Right lobe of liver (tissue), 6 donors: ENCODE measurements around the gene NOP9. TPM values are rescaled to one million over a fixed set of nuclear protein-coding genes. Genes with fewer than 3 reads are reported as not detected.

Experiments
- ATAC-seq, 4 donors: fragments of 200-7000 bp; cut with Tn5 transposase; one replicate each; pipeline ENCODE4 v1.9.1; 2020; ENCODE audit warnings: mild to moderate bottlenecking in 4 of 4, moderate library complexity in 4 of 4
- DNase-seq, 3 donors: peaks; one replicate each; pipeline ENCODE4 v3.0.0-alpha.2; 2020
- H3K27ac ChIP-seq, 3 donors: fragments of 200-600 bp; one replicate each; pipeline ENCODE4 v1.8.0; 2022
- H3K27me3 ChIP-seq, 2 donors: fragments of 200-600 bp; one replicate each; pipeline ENCODE4 v1.8.0; 2022
- H3K36me3 ChIP-seq, 4 donors: fragments of 200-600 bp; sonication (generic) in 1 of 4; one replicate each; pipeline versions ENCODE4 v1.5.1 to v1.8.0; 2017 to 2022; ENCODE audit warnings: control low read depth in 1 of 4
- H3K4me1 ChIP-seq, 4 donors: fragments of 200-600 bp; sonication (generic) in 1 of 4; one replicate each; pipeline versions ENCODE4 v1.5.1 to v1.8.0; 2017 to 2022; ENCODE audit warnings: control low read depth in 1 of 4
- H3K4me3 ChIP-seq, 3 donors: fragments of 200-600 bp; one replicate each; pipeline ENCODE4 v1.8.0; 2022
- H3K9me3 ChIP-seq, 4 donors: fragments of 200-600 bp; sonication (generic) in 1 of 4; one replicate each; pipeline versions ENCODE4 v1.5.1 to v1.8.0; 2017 to 2022; ENCODE audit warnings: control low read depth in 1 of 4
- CTCF ChIP-seq, 4 donors: fragments of 200-600 bp in 3 of 4; fragments of 450-650 bp in 1 of 4; IDR thresholded peaks; one replicate each; pipeline versions ENCODE4 v1.5.1 to v1.8.0; 2016 to 2022; ENCODE audit warnings: antibody characterized with exemption in 4 of 4, mild to moderate bottlenecking in 2 of 4
- POLR2A ChIP-seq: fragments of 450-650 bp; IDR thresholded peaks from one replicate; pipeline ENCODE4 v1.6.1; 2017; ENCODE audit warnings: antibody characterized with exemption, mild to moderate bottlenecking
- WGBS: methylation state at CpG from one replicate; pipeline ENCODE4 v1.1.6; 2018; ENCODE audit warnings: low coverage, low lambda C conversion rate; ENCODE audit not compliant: insufficient coverage; ENCODE audit errors: missing lambda C conversion rate; 5-methylcytosine and 5-hydroxymethylcytosine counted together
- intact Hi-C, 2 donors: fragments of 100-400 bp; cut with DNase I; formaldehyde crosslinking; loops; one replicate each; pipeline versions ENCODE4 v1.11.2 to v1.14.1; 2022
- total RNA-seq, 6 experiments: library from RNA; depleted of rRNA in 2 of 6; stranded (reverse); fragments of >200 nt in 2 of 6; fragmentation: NEBNext Ultra II Directional in 3 of 6; extraction: Animal tissue kit (Norgen Biotek cat#: 25700) in 3 of 6; gene quantifications; one replicate each; pipeline versions ENCODE4 v1.1.0 to v1.2.4, GENCODE V29; 2016 to 2023
- donor health status: DM: no; HTN: yes; CAD: no.
- donor health status: DM: no; HTN: no; CAD: no.
- donor health status: DM: no; HTN: no; CAD: no.
- donor health status: DM: no; HTN: yes; CAD: no.
- donor health status: DM: no; HTN: yes; CAD: no.

The NOP9 gene
- total RNA-seq, 6 experiments from 2014 or later = 8.2 to 15.3 (median 11.4) TPM

- no peaks in the 10 kb centered on the region for H3K9me3 ChIP-seq
- 74% methylated on average over 4 of the region's 4 CpGs for WGBS
- intact Hi-C loops = no loop called here
- ATAC-seq (no peak), DNase-seq (no peak)
- H3K27me3 ChIP-seq = no peaks in the 10 kb centered on the region
- H3K36me3 ChIP-seq = no peaks in the 10 kb centered on the region
- no peak overlapping the region for H3K4me3 ChIP-seq
- H3K4me1 ChIP-seq = peaks cover 0 to 10% (median 0%) of the 10 kb centered on the region in 4 donors
- H3K27ac ChIP-seq = no peak overlapping the region
- TF ChIP-seq POLR2A (no peak), CTCF (IDR thresholded peaks at IDR 0.05) (no peak)
Observed at GRCh38 chr14:24342889-24343288, 43.2 kb downstream of the NOP9 start.

- Histone ChIP-seq H3K4me3 (no peak overlapping the region), H3K9me3 (no peaks in the 10 kb centered on the region), H3K36me3 (no peaks in the 10 kb centered on the region), H3K4me1 (peaks cover 0 to 9% (median 0%) of the 10 kb centered on the region in 4 donors), H3K27ac (no peak overlapping the region), H3K27me3 (no peaks in the 10 kb centered on the region)
- WGBS = 24% methylated on average over 5 of the region's 7 CpGs
- TF ChIP-seq CTCF (IDR thresholded peaks at IDR 0.05) (no peak), POLR2A (no peak)
- ATAC-seq (peak; percentile 82 to 95 (median 88)), DNase-seq (peak in 2 of 3 donors; percentile 70 to 72)
- intact Hi-C loops = no loop called here
Observed at GRCh38 chr14:24343795-24344660, 44.4 kb downstream of the NOP9 start.

- TF ChIP-seq CTCF (IDR thresholded peaks at IDR 0.05) (no peak), POLR2A (no peak)
- intact Hi-C loops = no loop called here
- WGBS = 33% methylated on average over 1 of the region's 1 CpG
- Histone ChIP-seq H3K4me1 (peaks cover 0 to 4% (median 0%) of the 10 kb centered on the region in 4 donors), H3K27me3 (no peaks in the 10 kb centered on the region), H3K4me3 (no peak overlapping the region), H3K27ac (no peak overlapping the region), H3K36me3 (no peaks in the 10 kb centered on the region), H3K9me3 (no peaks in the 10 kb centered on the region)
- no peak for ATAC-seq
- DNase-seq = no peak
Observed at GRCh38 chr14:24347134-24347533, 47.5 kb downstream of the NOP9 start.

- intact Hi-C loops = no loop called here
- Histone ChIP-seq H3K27ac (no peak overlapping the region), H3K4me1 (peaks cover 0 to 4% (median 0%) of the 10 kb centered on the region in 4 donors), H3K36me3 (no peaks in the 10 kb centered on the region), H3K4me3 (no peak overlapping the region), H3K27me3 (no peaks in the 10 kb centered on the region), H3K9me3 (no peaks in the 10 kb centered on the region)
- DNase-seq = no peak
- whole genome bisulfite sequencing = 100% methylated on average over 2 of the region's 2 CpGs
- no peak for ATAC-seq
- TF ChIP-seq POLR2A (no peak), CTCF (IDR thresholded peaks at IDR 0.05) (no peak)
Observed at GRCh38 chr14:24348186-24348585, 48.5 kb downstream of the NOP9 start.
